Immature natural killer cell (primary cell): ENCODE measurements around the gene CAMSAP3. TPM values are rescaled to one million over a fixed set of nuclear protein-coding genes. Genes with fewer than 3 reads are reported as not detected.

Experiments
- DNase-seq, 3 donors: peaks; one replicate each; pipeline ENCODE4 v3.0.0; 2022; ENCODE audit warnings: mixed read lengths in 1 of 3
- H3K27ac Mint-ChIP-seq, 6 donors: one replicate each; pipeline ENCODE4 v1.8.0; 2020; ENCODE audit warnings: mixed read lengths in 6 of 6, mild to moderate bottlenecking in 5 of 6, inconsistent platforms in 4 of 6, moderate library complexity in 3 of 6
- H3K27me3 Mint-ChIP-seq, 3 donors: one replicate each; pipeline ENCODE4 v1.8.0; 2020 to 2021; ENCODE audit warnings: low read depth in 3 of 3, mild to moderate bottlenecking in 3 of 3, mixed read lengths in 3 of 3, moderate library complexity in 3 of 3, inconsistent platforms in 1 of 3
- H3K36me3 Mint-ChIP-seq, 3 donors: one replicate each; pipeline ENCODE4 v1.8.0; 2020; ENCODE audit warnings: mixed read lengths in 3 of 3, inconsistent platforms in 2 of 3, mild to moderate bottlenecking in 2 of 3
- H3K4me1 Mint-ChIP-seq, 2 donors: one replicate each; pipeline ENCODE4 v1.8.0; 2020; ENCODE audit warnings: inconsistent platforms in 2 of 2, mild to moderate bottlenecking in 2 of 2, mixed read lengths in 2 of 2, moderate library complexity in 1 of 2
- H3K4me3 Mint-ChIP-seq, 5 donors: one replicate each; pipeline ENCODE4 v1.8.0; 2020; ENCODE audit warnings: mild to moderate bottlenecking in 5 of 5, mixed read lengths in 5 of 5, inconsistent platforms in 3 of 5, moderate library complexity in 3 of 5
- H3K9me3 Mint-ChIP-seq, 6 donors: one replicate each; pipeline ENCODE4 v1.8.0; 2020; ENCODE audit warnings: mild to moderate bottlenecking in 6 of 6, mixed read lengths in 6 of 6, inconsistent platforms in 4 of 6, moderate library complexity in 3 of 6
- polyA plus RNA-seq, 3 donors: library from polyadenylated mRNA; unstranded; fragments of 300-500 nt; fragmentation: Illumina TruSeq; gene quantifications; one replicate each; pipeline ENCODE4 v1.2.3, GENCODE V29; 2021

The CAMSAP3 gene
- polyA plus RNA-seq, 3 donors from 2014 or later, result not detected

DNA sequence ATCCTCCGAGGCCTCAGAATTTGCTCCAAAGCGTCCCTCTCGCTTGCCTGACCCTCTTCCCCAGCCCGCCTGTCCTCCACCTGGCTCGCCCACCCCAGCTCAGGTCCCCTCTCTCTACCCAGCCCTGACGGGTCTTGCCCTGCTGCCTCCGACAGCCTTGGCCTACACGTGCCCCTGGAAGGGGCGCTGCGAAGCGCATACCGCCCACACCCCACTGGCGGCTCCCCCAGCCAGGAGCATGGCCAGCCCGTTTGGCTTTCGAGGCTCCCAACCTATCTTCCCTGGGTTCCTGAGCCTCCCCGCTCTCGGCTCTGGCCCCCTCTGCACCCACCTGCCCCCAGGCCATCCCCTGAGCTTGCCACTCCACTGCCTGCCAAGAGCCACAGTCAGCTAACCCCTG lies 29.1 kb downstream of the CAMSAP3 start:
- H3K4me1 Mint-ChIP-seq, result peaks cover 23 to 34% of the 10 kb centered on the region in 2 donors
- no peak overlapping the region for H3K4me3 Mint-ChIP-seq
- no peaks in the 10 kb centered on the region for H3K9me3 Mint-ChIP-seq
- H3K27ac Mint-ChIP-seq, result peak overlapping the region in 1 of 6 donors; percentile 50
- peaks cover 11 to 23% (median 14%) of the 10 kb centered on the region in 3 donors for H3K36me3 Mint-ChIP-seq
- peaks cover 8 to 16% (median 9%) of the 10 kb centered on the region in 3 donors for H3K27me3 Mint-ChIP-seq
- no peak for DNase-seq

- H3K27ac Mint-ChIP-seq, result no peak overlapping the region
- DNase-seq, result no peak
- H3K27me3 Mint-ChIP-seq, result peaks cover 9 to 16% (median 11%) of the 10 kb centered on the region in 3 donors
- H3K9me3 Mint-ChIP-seq, result no peaks in the 10 kb centered on the region
- H3K4me1 Mint-ChIP-seq, result peaks cover 34 to 44% of the 10 kb centered on the region in 2 donors
- no peak overlapping the region for H3K4me3 Mint-ChIP-seq
- H3K36me3 Mint-ChIP-seq, result peaks cover 11 to 23% (median 14%) of the 10 kb centered on the region in 3 donors
Measured at GRCh38 chr19:7625763-7626372, 30.2 kb downstream of the CAMSAP3 start.

DNA sequence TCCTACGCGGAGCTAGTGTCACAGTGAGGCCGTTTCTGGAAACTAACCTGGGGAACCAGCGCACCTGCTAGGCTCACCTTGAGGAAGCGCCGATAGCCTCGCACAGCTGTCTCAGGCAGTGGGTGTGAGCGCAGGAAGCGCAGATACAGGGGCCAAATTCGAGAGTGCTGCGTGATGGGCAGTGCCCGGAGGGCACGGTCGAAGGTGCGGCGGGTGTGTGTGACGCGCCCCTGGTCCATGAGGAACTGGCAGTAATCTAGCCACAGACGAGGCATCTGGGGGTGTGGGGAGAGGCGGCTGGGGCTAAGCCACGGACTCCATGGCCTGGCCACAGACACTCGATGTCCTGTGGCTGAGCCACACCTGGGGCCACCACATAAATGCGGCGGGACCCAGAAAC lies 31.5 kb downstream of the CAMSAP3 start:
- Mint-ChIP-seq H3K36me3 (peaks cover 4 to 14% (median 10%) of the 10 kb centered on the region in 3 donors), H3K27ac (no peak overlapping the region), H3K4me3 (peak overlapping the region in 1 of 5 donors; percentile 21), H3K27me3 (peaks cover 9 to 16% (median 11%) of the 10 kb centered on the region in 3 donors), H3K9me3 (no peaks in the 10 kb centered on the region), H3K4me1 (peaks cover 36 to 50% of the 10 kb centered on the region in 2 donors)
- DNase-seq, result no peak

- Mint-ChIP-seq H3K27me3 (peaks cover 9 to 16% (median 11%) of the 10 kb centered on the region in 3 donors), H3K4me3 (peak overlapping the region; percentile 90 to 100 (median 94)), H3K9me3 (no peaks in the 10 kb centered on the region), H3K36me3 (peaks cover 0 to 7% (median 6%) of the 10 kb centered on the region in 3 donors), H3K4me1 (peaks cover 36 to 45% of the 10 kb centered on the region in 2 donors), H3K27ac (peak overlapping the region; percentile 98 to 100 (median 99))
- DNase-seq, result no peak
Measured at GRCh38 chr19:7628589-7629311, 33.1 kb downstream of the CAMSAP3 start.

DNA sequence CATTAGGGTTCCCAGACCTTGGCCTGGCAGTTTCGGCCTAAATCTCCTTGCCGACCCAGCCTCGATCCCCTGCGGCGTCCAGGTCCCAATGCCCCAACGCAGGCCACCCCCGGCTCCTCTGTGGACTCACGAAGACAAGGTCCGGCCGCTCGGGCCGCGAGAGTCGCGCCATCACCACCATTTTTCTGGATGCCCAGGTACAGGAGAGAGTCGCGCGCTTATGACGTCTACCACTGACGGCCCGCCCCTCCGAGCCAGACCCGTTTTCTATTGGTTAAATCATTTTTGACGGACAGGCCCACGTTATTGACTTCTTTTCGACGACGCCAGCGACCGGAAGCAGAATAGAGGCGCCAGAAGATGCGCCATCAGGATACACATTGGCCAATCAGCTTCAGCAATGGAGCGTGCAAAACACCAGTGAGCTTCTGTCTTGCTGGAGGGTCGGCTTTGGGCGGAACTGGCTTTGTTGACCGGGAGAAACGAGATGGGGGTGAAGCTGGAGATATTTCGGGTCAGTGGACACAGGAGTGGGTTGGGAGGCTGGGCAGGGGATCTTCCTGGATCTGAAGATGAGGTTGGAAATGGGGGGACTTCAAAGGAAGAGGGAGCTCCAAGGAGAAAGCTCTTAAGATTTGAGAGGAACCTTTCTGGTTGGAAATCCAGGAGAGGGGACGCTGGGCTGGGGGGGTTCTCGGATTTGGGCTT lies 33.8 kb downstream of the CAMSAP3 start, which contains the start of the genes PET100 and XAB2:
TSS of gene PET100 (plus strand) at position 447 of the 708 bp plus-strand sequence. CDS start at position 488, 41 bp downstream.
TSS of gene XAB2 (minus strand) at position 199 of the 708 bp plus-strand sequence. CDS start at position 181, 18 bp downstream.
- Mint-ChIP-seq H3K4me1 (peaks cover 36 to 45% of the 10 kb centered on the region in 2 donors), H3K4me3 (peak within 1 kb of the TSS; percentile 90 to 100 (median 94)), H3K36me3 (peaks cover 0 to 7% (median 6%) of the 10 kb centered on the region in 3 donors), H3K27ac (peak within 1 kb of the TSS; percentile 98 to 100 (median 99)), H3K9me3 (no peaks in the 10 kb centered on the region), H3K27me3 (peaks cover 9 to 16% (median 11%) of the 10 kb centered on the region in 3 donors)
- DNase-seq, result peak; percentile 95 to 97 (median 97)

DNA sequence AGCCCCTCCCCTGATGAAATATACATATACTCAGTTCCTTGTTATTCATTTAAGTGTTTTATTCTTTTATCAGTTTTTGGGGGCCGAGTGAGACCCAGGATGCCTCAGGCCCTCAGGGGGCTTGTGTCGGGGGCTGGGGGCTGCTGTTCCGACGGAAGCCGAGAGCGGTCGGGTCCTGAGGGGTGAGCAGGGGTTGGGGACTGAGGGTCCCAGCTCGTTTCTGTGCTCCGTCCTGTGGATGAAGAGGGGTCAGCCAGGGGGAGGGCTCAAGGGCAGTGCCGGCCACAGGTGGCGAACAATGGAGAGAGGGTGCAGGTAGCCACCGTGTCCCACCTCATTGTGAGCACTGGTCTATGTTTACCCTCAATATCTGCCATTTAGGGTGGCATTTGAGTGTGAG lies 35.9 kb downstream of the CAMSAP3 start:
- DNase-seq, result no peak
- H3K27me3 Mint-ChIP-seq, result peaks cover 11 to 13% (median 11%) of the 10 kb centered on the region in 3 donors
- peak overlapping the region in 2 of 5 donors; percentile 38 to 46 for H3K4me3 Mint-ChIP-seq
- H3K27ac Mint-ChIP-seq, result peak overlapping the region in 1 of 6 donors; percentile 28
- no peaks in the 10 kb centered on the region for H3K9me3 Mint-ChIP-seq
- peaks cover 50 to 55% of the 10 kb centered on the region in 2 donors for H3K4me1 Mint-ChIP-seq
- peaks cover 0 to 7% (median 6%) of the 10 kb centered on the region in 3 donors for H3K36me3 Mint-ChIP-seq

GRCh38 chr19:7632340-7633203 lies 36.9 kb downstream of the CAMSAP3 start:
- H3K27ac Mint-ChIP-seq, result no peak overlapping the region
- H3K9me3 Mint-ChIP-seq, result no peaks in the 10 kb centered on the region
- DNase-seq, result no peak
- H3K27me3 Mint-ChIP-seq, result peaks cover 11 to 16% (median 13%) of the 10 kb centered on the region in 3 donors
- peaks cover 51 to 54% of the 10 kb centered on the region in 2 donors for H3K4me1 Mint-ChIP-seq
- H3K4me3 Mint-ChIP-seq, result no peak overlapping the region
- H3K36me3 Mint-ChIP-seq, result peaks cover 0 to 6% (median 4%) of the 10 kb centered on the region in 3 donors

DNA sequence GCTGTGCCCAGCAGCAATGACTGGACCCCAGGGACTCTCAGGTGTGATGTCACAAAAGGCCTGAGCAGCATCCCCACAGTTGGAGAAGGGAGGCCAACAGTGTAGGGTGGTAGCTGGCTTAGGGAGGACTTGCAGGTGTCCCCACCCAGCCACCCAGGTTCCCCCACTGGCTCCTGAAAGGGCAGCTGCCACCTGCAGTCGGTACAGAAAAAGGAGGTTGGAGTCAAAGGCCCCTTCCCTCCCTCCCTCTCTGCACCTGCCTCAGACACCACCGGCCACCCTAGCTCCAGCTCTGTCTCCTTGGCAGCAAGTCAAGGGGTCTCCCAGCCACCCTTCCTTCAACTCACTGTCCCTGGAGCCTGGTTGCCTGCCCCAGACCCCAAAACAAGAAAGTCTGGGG lies 38.0 kb downstream of the CAMSAP3 start, which contains the start of gene PCP2:
TSS of gene PCP2 (minus strand) at position 22 of the 400 bp plus-strand sequence. CDS start 262 bp downstream, outside the sequence.
- H3K36me3 Mint-ChIP-seq, result peaks cover 0 to 6% (median 4%) of the 10 kb centered on the region in 3 donors
- no peaks in the 10 kb centered on the region for H3K9me3 Mint-ChIP-seq
- no peak for DNase-seq
- no peak within 1 kb of the TSS for H3K4me3 Mint-ChIP-seq
- H3K27me3 Mint-ChIP-seq, result peaks cover 9 to 14% (median 11%) of the 10 kb centered on the region in 3 donors
- peak within 1 kb of the TSS in 2 of 6 donors; percentile 34 to 49 for H3K27ac Mint-ChIP-seq
- H3K4me1 Mint-ChIP-seq, result peaks cover 46 to 50% of the 10 kb centered on the region in 2 donors

- Mint-ChIP-seq H3K27ac (peak overlapping the region; percentile 56 to 93 (median 88)), H3K4me3 (peak overlapping the region; percentile 82 to 87 (median 83)), H3K4me1 (peaks cover 44 to 49% of the 10 kb centered on the region in 2 donors), H3K9me3 (no peaks in the 10 kb centered on the region), H3K27me3 (peaks cover 0 to 8% (median 0%) of the 10 kb centered on the region in 3 donors), H3K36me3 (peaks cover 3 to 6% (median 4%) of the 10 kb centered on the region in 3 donors)
- no peak for DNase-seq
Measured at GRCh38 chr19:7635670-7636069, 40.0 kb downstream of the CAMSAP3 start.

DNA sequence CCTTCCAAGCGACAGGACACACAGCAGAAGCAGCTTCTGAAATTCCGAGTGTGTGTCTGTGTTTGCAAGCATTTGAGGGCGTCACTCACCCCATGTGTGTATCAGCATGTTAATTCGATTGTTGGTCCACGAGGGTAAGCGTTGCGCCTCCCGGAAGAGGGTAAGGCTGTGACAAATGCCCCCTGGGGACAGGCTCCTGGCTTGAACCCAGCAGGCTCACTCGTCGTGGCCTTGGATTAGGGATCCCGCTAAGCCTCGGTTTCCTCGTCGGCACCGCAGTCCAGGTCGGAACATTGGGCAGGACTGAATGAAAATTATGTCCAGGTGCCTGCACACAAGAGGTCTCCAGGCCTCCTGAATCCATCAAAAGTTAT lies 40.6 kb downstream of the CAMSAP3 start:
- H3K36me3 Mint-ChIP-seq, result peaks cover 3 to 6% (median 4%) of the 10 kb centered on the region in 3 donors
- DNase-seq, result no peak
- H3K27me3 Mint-ChIP-seq, result peaks cover 0 to 8% (median 0%) of the 10 kb centered on the region in 3 donors
- H3K27ac Mint-ChIP-seq, result peak overlapping the region; percentile 88 to 93 (median 90)
- peaks cover 41 to 45% of the 10 kb centered on the region in 2 donors for H3K4me1 Mint-ChIP-seq
- H3K9me3 Mint-ChIP-seq, result no peaks in the 10 kb centered on the region
- peak overlapping the region; percentile 82 to 87 (median 83) for H3K4me3 Mint-ChIP-seq

DNA sequence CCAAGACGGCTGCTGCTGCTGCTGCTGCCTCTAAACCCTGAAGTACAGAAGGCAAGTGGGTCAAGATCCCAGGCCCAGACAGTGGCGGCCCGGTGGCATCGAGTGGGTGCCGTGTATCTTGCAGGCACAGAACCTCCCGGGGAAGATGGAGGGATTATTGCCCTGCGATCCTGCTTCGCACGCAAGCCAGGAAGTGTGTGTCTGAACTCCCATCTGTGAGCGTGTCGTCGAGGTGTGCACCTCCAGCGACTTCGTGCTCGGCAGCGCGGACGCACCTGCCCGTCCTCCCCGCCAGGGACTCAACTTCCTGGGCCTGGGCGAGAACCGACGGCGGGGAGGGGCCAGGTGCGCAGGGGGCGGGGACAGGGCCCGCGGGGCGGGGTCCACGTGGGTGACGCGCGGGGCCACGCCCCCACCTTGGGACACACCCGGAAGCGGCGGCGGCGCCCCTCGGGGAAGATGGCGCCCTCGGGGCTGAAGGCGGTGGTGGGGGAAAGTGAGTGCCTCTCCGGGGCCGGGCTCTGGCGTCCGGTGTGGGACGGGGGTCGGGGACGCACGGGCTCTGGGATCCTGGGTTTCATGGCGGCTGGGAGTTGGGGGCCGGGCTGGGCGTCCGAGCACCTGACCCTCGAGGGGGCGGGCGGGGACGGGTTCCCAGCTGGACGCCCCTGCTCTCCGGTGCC lies 41.2 kb downstream of the CAMSAP3 start, which contains the start of gene STXBP2:
TSS of gene STXBP2 (plus strand) at position 420 of the 683 bp plus-strand sequence. CDS start at position 460, 40 bp downstream.
- H3K36me3 Mint-ChIP-seq, result peaks cover 3 to 6% (median 4%) of the 10 kb centered on the region in 3 donors
- H3K27me3 Mint-ChIP-seq, result peaks cover 0 to 8% (median 0%) of the 10 kb centered on the region in 3 donors
- H3K9me3 Mint-ChIP-seq, result no peaks in the 10 kb centered on the region
- H3K4me1 Mint-ChIP-seq, result peaks cover 38 to 45% of the 10 kb centered on the region in 2 donors
- peak within 1 kb of the TSS; percentile 82 to 87 (median 83) for H3K4me3 Mint-ChIP-seq
- peak; percentile 87 to 90 (median 88) for DNase-seq
- peak within 1 kb of the TSS; percentile 88 to 93 (median 90) for H3K27ac Mint-ChIP-seq
